Glomerular visceral epithelial cell (primary cell): Measurements from ENCODE around the gene LRRC75A.
"Not testable (repeated sequence)": the region's sequence is repeated elsewhere in the genome, so short reads cannot be mapped to it uniquely, and the experiment has no call there.

Source experiments
- DNase-seq: peaks from one replicate; pipeline ENCODE4 v3.0.0-alpha.2; 2016; ENCODE audit errors: extremely low spot score

LRRC75A gene

GRCh38 chr17:16398270-16399267, 93.4 kb downstream of the LRRC75A start:
- DNase-seq: no peak

DNA sequence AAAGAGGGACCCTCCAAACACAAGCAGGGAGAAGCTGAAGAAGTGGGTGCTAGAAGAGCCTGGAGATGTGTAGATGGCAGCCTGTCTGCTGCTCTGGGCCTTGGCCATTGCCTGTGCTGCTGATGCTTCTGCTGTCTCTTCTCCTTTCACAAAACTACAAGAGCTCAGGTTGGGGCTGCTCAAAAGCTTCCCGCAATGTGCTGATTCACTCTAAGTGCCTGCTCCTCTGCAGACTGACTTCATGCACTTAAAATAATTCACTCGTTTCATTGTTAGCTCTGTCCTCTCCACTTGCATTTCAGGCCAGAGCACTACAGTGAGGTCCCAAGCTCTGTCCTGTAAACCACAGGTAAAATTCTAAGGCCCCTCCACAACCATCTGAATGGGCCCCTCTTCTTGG, 95.3 kb downstream of the LRRC75A start:
- DNase-seq: not testable (repeated sequence)

DNA sequence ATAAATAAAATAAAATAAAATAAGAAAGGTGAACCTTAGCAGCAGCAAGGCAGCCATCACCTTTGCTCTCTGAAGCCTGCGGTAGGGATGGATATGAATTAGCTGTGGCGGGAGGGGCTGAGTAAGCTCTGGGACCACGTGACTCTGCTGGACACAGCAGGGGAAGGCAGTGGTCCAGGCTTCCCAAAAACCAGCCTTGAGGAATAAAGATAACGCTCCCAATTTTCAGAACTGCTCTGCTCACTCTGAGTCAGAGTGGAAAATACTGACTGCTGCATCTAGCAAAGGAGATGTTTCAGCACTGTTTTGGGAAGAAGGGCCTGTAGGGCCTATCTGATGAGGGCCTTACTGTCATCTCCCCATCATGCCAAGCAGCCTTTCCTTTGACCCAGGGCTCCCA, 96.1 kb downstream of the LRRC75A start:
- not testable (repeated sequence) for DNase-seq

DNA sequence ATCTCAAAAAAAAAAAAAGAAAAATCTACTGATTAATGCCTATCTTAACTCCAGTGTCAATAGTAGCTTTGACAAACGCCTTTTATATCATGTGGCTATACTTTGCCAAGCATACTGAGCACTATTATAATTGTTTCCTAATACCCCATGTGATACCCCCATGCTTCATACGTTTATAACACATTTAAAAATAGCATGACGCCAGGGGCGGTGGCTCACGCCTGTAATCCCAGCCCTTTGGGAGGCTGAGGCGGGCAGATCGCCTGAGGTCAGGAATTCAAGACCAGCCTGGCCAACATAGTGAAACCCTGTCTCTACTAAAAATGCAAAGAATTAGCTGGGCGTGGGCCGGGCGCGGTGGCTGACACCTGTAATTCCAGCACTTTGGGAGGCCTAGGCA, 99.5 kb downstream of the LRRC75A start:
- not testable (repeated sequence) for DNase-seq
